K562 (cell line): ENCODE data around the gene ZNF77. TPM values are rescaled to one million over a fixed set of nuclear protein-coding genes. Genes with fewer than 3 reads are reported as not detected.
A peak's percentile ranks its signal among the peaks of the same experiment; 100 is the strongest.

ENCODE experiments used
- ATAC-seq: fragments of 200-7000 bp; cut with Tn5 transposase; 3 replicates; pipeline ENCODE4 v1.9.1; 2020; ENCODE audit warnings: moderate library complexity
- BruUV-seq: library from RNA; stranded (reverse); fragments of 400-500 nt; replicated peaks from 2 replicates; lab custom pipeline; 2021; lab: Mats Ljungman, UMichigan
- CTCF ChIA-PET: fragments of 300-600 bp; formaldehyde crosslinking; extraction: SDS; loops from one replicate; lab custom pipeline; 2021; ENCODE audit warnings: low intra/inter-chr PET ratio; lab: Yijun Ruan, JAX
- POLR2A ChIA-PET: fragments of 300-600, 350-650 bp; sonication (Branson Sonifier 250); formaldehyde crosslinking; extraction: SDS; loops from one replicate; lab custom pipeline; 2021; ENCODE audit warnings: antibody characterized with exemption, inconsistent platforms; lab: Yijun Ruan, JAX
- DNase-seq, 4 experiments: peaks; one replicate each; pipeline versions ENCODE4 v3.0.0 to v3.0.0-alpha.2; 2011 to 2018; ENCODE audit warnings: low spot score in 3 of 4, mixed read lengths in 3 of 4; ENCODE audit errors: extremely low read depth in 1 of 4
- FAIRE-seq: peaks from 2 replicates; lab custom pipeline; 2011; peaks lifted over from hg19 to GRCh38; lab: Jason Lieb, UNC
- H2AFZ ChIP-seq: 2 replicates; pipeline ENCODE4 v1.6.0; 2011; ENCODE audit warnings: low read depth, low read length, control low read depth, inconsistent platforms
- H3K27ac ChIP-seq: fragments of 200-600 bp; 3 replicates; pipeline ENCODE4 v1.8.0; 2011; ENCODE audit warnings: low read depth, mild to moderate bottlenecking, control low read depth, inconsistent platforms, low read length, moderate library complexity, mixed read lengths; ENCODE audit errors: extremely low read depth
- H3K27me3 ChIP-seq, 2 experiments: fragments of 300-600 bp in 1 of 2; 2 replicates in 1 of 2; 3 replicates in 1 of 2; pipeline versions ENCODE4 v1.6.0 to v1.8.0; 2011; ENCODE audit warnings: inconsistent platforms in 2 of 2, low read length in 2 of 2, mild to moderate bottlenecking in 1 of 2, mixed read lengths in 1 of 2, moderate library complexity in 1 of 2; ENCODE audit not compliant: control insufficient read depth in 2 of 2, insufficient read depth in 2 of 2
- H3K36me3 ChIP-seq: fragments of 300-600 bp; 3 replicates; pipeline ENCODE4 v1.8.0; 2011; ENCODE audit warnings: mild to moderate bottlenecking, low read length, inconsistent platforms; ENCODE audit not compliant: control insufficient read depth, insufficient read depth
- H3K4me1 ChIP-seq, 2 experiments: fragments of 200-600 bp in 1 of 2; replicated peaks in 1 of 2; 2 replicates in 1 of 2; 3 replicates in 1 of 2; pipeline versions ENCODE4 v1.5.1 to v1.8.0; 2011; ENCODE audit warnings: inconsistent platforms in 2 of 2, low read length in 2 of 2, mild to moderate bottlenecking in 1 of 2, mixed read lengths in 1 of 2, moderate library complexity in 1 of 2; ENCODE audit not compliant: control insufficient read depth in 2 of 2, insufficient read depth in 2 of 2
- H3K4me2 ChIP-seq: 2 replicates; pipeline ENCODE4 v1.6.1; 2011; ENCODE audit warnings: low read length, control low read depth, inconsistent platforms, mixed read lengths; ENCODE audit not compliant: insufficient read depth
- H3K4me3 ChIP-seq: fragments of 200-600 bp; sonication (generic), shearing (Covaris generic); 2 replicates; pipeline ENCODE4 v1.5.1; 2016; ENCODE audit warnings: control low read depth, inconsistent platforms
- H3K79me2 ChIP-seq: fragments of 200-600 bp; 3 replicates; pipeline ENCODE4 v1.8.0; 2011; ENCODE audit warnings: low read length, inconsistent platforms; ENCODE audit not compliant: control insufficient read depth, insufficient read depth
- H3K9ac ChIP-seq, 2 experiments: 2 replicates each; pipeline versions ENCODE4 v1.6.0 to v1.6.1; 2011; ENCODE audit warnings: low read depth in 2 of 2, low read length in 2 of 2, control low read depth in 1 of 2, inconsistent platforms in 1 of 2, mild to moderate bottlenecking in 1 of 2, mixed read lengths in 1 of 2; ENCODE audit not compliant: insufficient read depth in 1 of 2
- H3K9me1 ChIP-seq: one replicate; pipeline ENCODE4 v1.6.0; 2011; ENCODE audit warnings: inconsistent platforms, mild to moderate bottlenecking, low read length, moderate library complexity; ENCODE audit not compliant: control insufficient read depth, insufficient read depth
- H3K9me3 ChIP-seq: replicated peaks from 2 replicates; pipeline ENCODE4 v1.5.1; 2011; ENCODE audit warnings: low read depth, low read length, inconsistent platforms; ENCODE audit not compliant: control insufficient read depth, insufficient read depth
- H4K20me1 ChIP-seq: replicated peaks from 2 replicates; pipeline ENCODE4 v1.6.1; 2011; ENCODE audit warnings: low read length, inconsistent platforms, mixed read lengths; ENCODE audit not compliant: control insufficient read depth, insufficient read depth
- ATF4 ChIP-seq: fragments of 450-650 bp; formaldehyde crosslinking; IDR thresholded peaks from 2 replicates; pipeline ENCODE4 v1.4.0; 2022; ENCODE audit warnings: mild to moderate bottlenecking, moderate library complexity
- BRF2 ChIP-seq: IDR thresholded peaks from 3 replicates; pipeline ENCODE4 v1.6.1; 2011; ENCODE audit warnings: borderline replicate concordance, mild to moderate bottlenecking; ENCODE audit not compliant: insufficient read length, insufficient read depth
- CBX3 ChIP-seq, 2 experiments: IDR thresholded peaks; 1 replicate in 1 of 2; 2 replicates in 1 of 2; pipeline ENCODE4 v1.6.1; 2012; ENCODE audit warnings: inconsistent platforms in 2 of 2, low read length in 2 of 2, borderline replicate concordance in 1 of 2, control low read depth in 1 of 2
- CSDE1 ChIP-seq, 2 experiments: fragments of 450-650 bp; IDR thresholded peaks; 2 replicates each; pipeline ENCODE4 v1.6.1; 2016; ENCODE audit warnings: mild to moderate bottlenecking in 1 of 2
- ETS2 ChIP-seq: IDR thresholded peaks from 2 replicates; pipeline ENCODE4 v1.6.1; 2016; ENCODE audit warnings: borderline replicate concordance, missing genetic modification characterization, mild to moderate bottlenecking, moderate library complexity, missing compliant biosample characterization; ENCODE audit not compliant: poor library complexity, severe bottlenecking
- EZH2 ChIP-seq: IDR thresholded peaks from 2 replicates; pipeline ENCODE4 v1.6.1; 2012; ENCODE audit warnings: low read depth, mild to moderate bottlenecking, inconsistent platforms, low read length, borderline replicate concordance
- FOSL1 ChIP-seq: fragments of 200-800 bp; sonication (Bioruptor generic); conservative IDR thresholded peaks from 2 replicates; pipeline ENCODE4 v1.6.1; 2016; ENCODE audit warnings: missing genetic modification characterization, missing compliant biosample characterization
- IRF9 ChIP-seq: fragments of 450-650 bp; IDR thresholded peaks from 2 replicates; pipeline ENCODE4 v1.6.1; 2016; ENCODE audit warnings: missing biosample characterization, missing genetic modification characterization
- MAX ChIP-seq: sonication (generic); formaldehyde crosslinking; IDR thresholded peaks from 2 replicates; pipeline ENCODE4 v1.9.0; 2022; ENCODE audit warnings: mild to moderate bottlenecking, missing genetic modification reagents
- MTA2 ChIP-seq: fragments of 450-650 bp; IDR thresholded peaks from 2 replicates; pipeline ENCODE4 v1.6.1; 2016; ENCODE audit warnings: low read depth
- MXD1 ChIP-seq: fragments of 250-450 bp; sonication (Bioruptor Pico); IDR thresholded peaks from 2 replicates; pipeline ENCODE4 v1.8.0; 2021; ENCODE audit warnings: borderline replicate concordance, mild to moderate bottlenecking, moderate library complexity; ENCODE audit not compliant: poor library complexity, severe bottlenecking
- MYBL2 ChIP-seq, 2 experiments: fragments of 450-650 bp in 1 of 2; sonication (generic) in 1 of 2; formaldehyde crosslinking in 1 of 2; IDR thresholded peaks; 2 replicates each; pipeline versions ENCODE4 v1.6.1 to v1.8.1; 2017 to 2022; ENCODE audit warnings: borderline replicate concordance in 1 of 2, inconsistent platforms in 1 of 2, low read depth in 1 of 2, mild to moderate bottlenecking in 1 of 2, missing genetic modification reagents in 1 of 2, moderate library complexity in 1 of 2
- NBN ChIP-seq: fragments of 450-650 bp; IDR thresholded peaks from 2 replicates; pipeline ENCODE4 v1.6.1; 2016; ENCODE audit warnings: low read depth, mild to moderate bottlenecking
- POLR3G ChIP-seq: IDR thresholded peaks from 2 replicates; pipeline ENCODE4 v1.6.1; 2011; ENCODE audit not compliant: insufficient read length, insufficient replicate concordance; ENCODE audit errors: extremely low read depth
- PTBP1 ChIP-seq: fragments of 200-400 bp; formaldehyde crosslinking; IDR thresholded peaks from 2 replicates; pipeline ENCODE4 v1.6.1; 2017; ENCODE audit warnings: low read depth, low read length
- SIRT6 ChIP-seq: IDR thresholded peaks from one replicate; pipeline ENCODE4 v1.6.1; 2012; ENCODE audit warnings: low read depth, mild to moderate bottlenecking, control low read depth, inconsistent platforms, low read length, moderate library complexity
- STAT5A ChIP-seq: IDR thresholded peaks from 2 replicates; pipeline ENCODE4 v1.6.1; 2012; ENCODE audit warnings: low read length, inconsistent platforms, borderline replicate concordance
- WGBS: fragments of 100-300 bp; shearing (Covaris generic); methylation state at CpG from one replicate; pipeline ENCODE4 v1.1.6; 2016; ENCODE audit warnings: low coverage, mixed read lengths; ENCODE audit not compliant: insufficient coverage; ENCODE audit errors: missing lambda C conversion rate; 5-methylcytosine and 5-hydroxymethylcytosine counted together
- in situ Hi-C: fragments of 300-500 bp; cut with MboI; formaldehyde crosslinking; loops from 4 replicates; pipeline ENCODE4 v1.15.0; 2018; ENCODE audit warnings: inconsistent platforms, mixed read lengths
- intact Hi-C: fragments of 100-400 bp; cut with micrococcal nuclease; formaldehyde crosslinking; loops from 2 replicates; pipeline ENCODE4 v1.14.2; 2022
- polyA plus RNA-seq, 8 experiments: library from polyadenylated mRNA; depleted of rRNA in 4 of 8; stranded (reverse) in 5 of 8; unstranded in 3 of 8; fragments of >200 nt; fragmentation: Nextera tagmentation in 2 of 8; fragmentation: Illumina TruSeq in 1 of 8; extraction: Ambion mirVana in 2 of 8; extraction: Trizol in 1 of 8; gene quantifications; 2 replicates each; pipeline versions ENCODE4 v1.2.1 to v1.2.3, GENCODE V29; 2011 to 2014; ENCODE audit warnings: inconsistent platforms in 1 of 8, missing spikeins in 1 of 8
- total RNA-seq, 7 experiments: library from RNA; depleted of rRNA in 6 of 7; stranded (reverse); fragments of >200 nt in 6 of 7; fragmentation: Illumina TruSeq in 2 of 7; extraction: Trizol in 2 of 7; gene quantifications; 2 replicates each; pipeline versions ENCODE4 v1.2.1 to v1.2.3, GENCODE V29; 2011 to 2021; ENCODE audit warnings: low replicate concordance in 1 of 7

The ZNF77 gene
- total and polyA plus RNA-seq, 9 of the 15 experiments (the other 6 are each of a cell fraction or from before 2014, with no cell fraction given) = 4.3 to 14.5 (median 7.7) TPM

- BruUV-seq = no TSS peak
- Histone ChIP-seq H3K27me3 (peaks cover 0 to 20% of the 10 kb centered on the region in 2 experiments; a peak in 2 of 5 replicates), H3K27ac (no peak overlapping the region)
These were observed 43.0 kb upstream of the ZNF77 start for GRCh38 chr19:2987797-2988196.

More at GRCh38 chr19:2987797-2988196, 43.0 kb upstream of the ZNF77 start:
- no peaks in the 10 kb centered on the region for H4K20me1 ChIP-seq
- intact Hi-C loops = no loop called here
- H3K4me3 ChIP-seq = no peak overlapping the region
- peak in 1 of 4 experiments; percentile 5 for DNase-seq
- no peak overlapping the region for H2AFZ ChIP-seq
- H3K79me2 ChIP-seq = no peaks in the 10 kb centered on the region
- WGBS = 21% methylated on average over 10 of the region's 12 CpGs
- H3K9me3 ChIP-seq = no peaks in the 10 kb centered on the region
- POLR2A ChIA-PET = interaction anchor here (1.6 kb wide), 1 partner anchor 10 kb away, joined by 5 read pairs; the partner anchor contains the start of gene TLE6
- H3K4me1 ChIP-seq = peaks cover 0 to 31% of the 10 kb centered on the region in 2 experiments; a peak in 2 of 5 replicates
- no peak for FAIRE-seq
- H3K36me3 ChIP-seq = no peaks in the 10 kb centered on the region
- H3K9ac ChIP-seq = no peak overlapping the region
- no peaks in the 10 kb centered on the region for H3K9me1 ChIP-seq
- in situ Hi-C loops = no loop called here
- no peak for ATAC-seq
- H3K4me2 ChIP-seq = no peak overlapping the region
- no peak for TF ChIP-seq CBX3 (IDR thresholded peaks at IDR 0.05; ENCODE audit: borderline replicate concordance in 1 of 2, low read length in 2 of 2)
- no peak for TF ChIP-seq PTBP1
- TF ChIP-seq ATF4 (CRISPR knock-in tag) = no peak
- no peak for TF ChIP-seq NBN
- TF ChIP-seq SIRT6 = no peak
- no peak for TF ChIP-seq ETS2
- TF ChIP-seq MAX (CRISPR knock-in tag) = no peak
- TF ChIP-seq STAT5A = no peak
- no peak for TF ChIP-seq CSDE1 (IDR thresholded peaks at IDR 0.05)
- TF ChIP-seq BRF2 = no peak
- no peak for TF ChIP-seq MYBL2 (IDR thresholded peaks at IDR 0.05; ENCODE audit: low read depth)
- TF ChIP-seq MYBL2 (CRISPR knock-in tag; IDR thresholded peaks at IDR 0.05; ENCODE audit: borderline replicate concordance) = no peak
- TF ChIP-seq FOSL1 (tag) = no peak
- no peak for TF ChIP-seq MXD1
- TF ChIP-seq MTA2 = no peak
- no peak for TF ChIP-seq IRF9 (tag)
- TF ChIP-seq POLR3G = no peak
- TF ChIP-seq EZH2 = no peak
- TF ChIP-seq, all 486 proteins: peak for 0
- CTCF ChIA-PET = no interaction called here
